GM04503 (cell line): ENCODE data around the gene CEMP1.

Source experiments
- DNase-seq: peaks from one replicate; pipeline ENCODE4 v3.0.0-alpha.2; 2012; ENCODE audit warnings: low read depth

Gene CEMP1

DNA sequence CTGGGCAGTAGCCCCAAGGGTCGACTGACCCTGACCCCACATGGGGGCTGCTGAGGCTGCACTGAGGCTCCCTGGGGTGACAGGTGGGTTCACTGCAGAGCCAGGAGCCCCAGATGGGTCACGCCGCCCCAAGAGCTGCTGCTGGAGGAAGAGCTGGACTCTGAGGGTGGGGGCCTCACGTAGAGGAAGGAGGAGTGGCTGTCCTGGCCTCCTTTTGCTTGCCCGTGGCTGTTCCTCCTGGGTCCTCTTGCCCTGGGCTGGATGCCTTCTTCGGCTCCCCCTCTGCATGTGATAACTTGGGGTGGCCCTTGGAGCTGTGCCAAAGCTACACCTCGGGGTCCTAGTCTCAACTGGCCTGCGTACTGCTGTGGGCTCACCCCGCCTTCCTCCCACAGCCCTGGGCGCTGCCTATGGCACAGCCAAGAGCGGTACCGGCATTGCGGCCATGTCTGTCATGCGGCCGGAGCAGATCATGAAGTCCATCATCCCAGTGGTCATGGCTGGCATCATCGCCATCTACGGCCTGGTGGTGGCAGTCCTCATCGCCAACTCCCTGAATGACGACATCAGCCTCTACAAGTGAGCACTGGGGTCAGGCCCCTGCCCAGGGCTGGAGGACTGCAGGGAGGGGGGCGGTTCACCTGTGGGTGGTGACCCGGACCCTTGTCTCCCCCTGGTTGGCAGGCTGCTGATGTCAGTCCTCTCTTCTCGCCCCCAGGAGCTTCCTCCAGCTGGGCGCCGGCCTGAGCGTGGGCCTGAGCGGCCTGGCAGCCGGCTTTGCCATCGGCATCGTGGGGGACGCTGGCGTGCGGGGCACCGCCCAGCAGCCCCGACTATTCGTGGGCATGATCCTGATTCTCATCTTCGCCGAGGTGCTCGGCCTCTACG is 12.1 kb downstream of the CEMP1 start:
- DNase-seq = no peak

DNA sequence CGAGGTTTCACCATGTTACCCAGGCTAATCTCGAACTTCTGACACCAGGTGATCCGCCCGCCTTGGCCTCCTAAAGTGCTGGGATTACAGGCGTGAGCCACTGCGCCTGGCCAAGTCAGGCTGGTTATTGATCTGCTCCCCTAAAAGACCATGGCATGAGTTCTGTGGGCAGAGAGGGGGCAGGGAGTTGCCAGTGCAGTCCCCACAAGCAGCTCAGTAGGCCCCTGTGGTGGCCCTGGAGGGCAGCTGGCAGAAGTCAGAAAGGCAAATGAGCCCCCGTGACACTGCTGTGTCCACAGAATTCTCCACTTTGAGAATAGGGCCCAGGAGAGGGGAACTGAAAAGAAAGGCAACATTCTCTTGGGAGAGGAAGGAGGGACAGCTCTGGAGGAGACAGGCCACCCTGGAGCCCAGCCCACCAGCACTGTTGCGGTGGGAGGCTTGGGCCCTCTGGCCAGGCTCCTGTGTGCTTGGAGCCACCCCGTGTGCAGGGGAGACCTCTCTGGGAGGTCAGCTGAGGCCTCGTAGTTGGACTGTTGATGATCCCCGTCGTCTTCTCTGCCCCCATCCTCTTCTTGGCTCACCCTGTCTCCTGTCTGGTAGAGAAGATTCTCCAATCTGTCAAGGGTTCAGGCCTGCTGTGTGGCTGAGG is 13.1 kb downstream of the CEMP1 start:
- DNase-seq = no peak

DNA sequence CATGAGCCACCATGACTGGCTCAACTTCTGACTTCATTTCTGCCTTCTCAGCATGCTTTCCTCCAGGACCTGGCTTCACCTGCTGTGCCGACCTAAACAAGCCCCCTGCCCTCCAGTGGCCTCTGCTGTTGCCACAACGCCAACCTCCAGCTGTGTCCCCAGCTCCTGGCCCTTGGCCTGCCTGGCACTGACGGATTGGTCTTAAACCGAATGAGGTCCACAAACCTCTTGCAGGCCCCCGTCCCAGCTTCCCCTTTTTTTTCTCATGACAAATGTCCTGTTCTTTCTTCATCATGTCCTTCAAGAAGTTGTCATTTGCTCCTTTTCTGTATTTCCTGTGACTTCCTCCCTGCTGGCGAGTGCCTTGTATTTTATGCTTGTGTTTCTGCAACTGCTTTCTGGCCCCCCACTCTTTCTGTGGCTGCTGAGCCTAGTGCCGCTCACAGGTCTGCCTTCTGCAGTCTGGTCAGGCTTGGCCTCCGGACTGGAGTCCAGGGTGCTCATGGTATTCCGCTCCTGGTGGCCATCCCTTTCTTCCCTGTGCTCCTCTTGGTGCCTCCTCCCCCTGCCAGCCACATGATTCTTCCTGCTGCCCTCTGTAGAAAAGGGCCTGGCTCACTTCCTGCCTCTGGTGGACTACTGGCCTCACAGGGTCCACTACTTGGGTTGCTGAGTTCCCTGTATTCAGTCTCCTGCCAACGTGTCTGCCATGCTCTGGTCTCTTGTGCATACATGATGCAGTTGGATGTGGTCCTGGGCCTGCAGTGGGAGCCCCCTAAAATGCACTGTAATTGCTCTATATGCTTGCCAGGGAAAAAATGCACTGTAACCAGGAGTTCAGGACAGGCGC is 14.6 kb downstream of the CEMP1 start:
- no peak for DNase-seq

DNA sequence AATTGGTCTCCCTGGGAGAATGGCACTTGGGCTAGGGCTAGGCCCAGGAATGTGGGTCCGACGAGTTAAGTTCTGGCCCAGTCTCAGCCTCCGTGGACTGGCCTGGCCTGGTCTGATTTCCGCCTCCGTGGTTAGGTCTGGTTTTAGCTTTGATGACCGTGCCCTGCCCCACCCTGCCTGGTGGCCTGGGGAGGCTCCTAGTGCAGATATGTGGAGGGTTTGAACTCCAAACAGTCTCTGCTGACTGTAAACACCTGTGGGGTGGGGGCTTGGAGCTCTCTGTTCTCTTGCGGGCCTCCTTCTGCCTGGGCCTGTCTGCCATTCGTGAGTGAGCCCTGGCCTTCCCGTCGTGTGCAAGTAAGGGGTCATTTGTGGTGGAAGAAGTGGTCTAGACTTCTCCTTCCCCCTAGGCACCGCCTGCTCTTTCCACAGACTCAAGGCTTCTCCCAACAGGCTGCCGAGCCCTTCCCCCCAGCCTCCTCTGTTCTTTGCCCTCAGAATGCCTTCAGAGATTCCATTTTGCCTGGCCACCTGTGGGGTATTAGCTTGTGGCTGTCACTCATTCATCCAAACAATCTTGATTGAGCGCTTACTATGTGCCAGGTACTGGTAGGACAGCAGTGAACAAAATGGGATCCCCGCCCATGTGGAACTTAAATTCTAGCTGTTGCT is 15.9 kb downstream of the CEMP1 start:
- no peak for DNase-seq

DNA sequence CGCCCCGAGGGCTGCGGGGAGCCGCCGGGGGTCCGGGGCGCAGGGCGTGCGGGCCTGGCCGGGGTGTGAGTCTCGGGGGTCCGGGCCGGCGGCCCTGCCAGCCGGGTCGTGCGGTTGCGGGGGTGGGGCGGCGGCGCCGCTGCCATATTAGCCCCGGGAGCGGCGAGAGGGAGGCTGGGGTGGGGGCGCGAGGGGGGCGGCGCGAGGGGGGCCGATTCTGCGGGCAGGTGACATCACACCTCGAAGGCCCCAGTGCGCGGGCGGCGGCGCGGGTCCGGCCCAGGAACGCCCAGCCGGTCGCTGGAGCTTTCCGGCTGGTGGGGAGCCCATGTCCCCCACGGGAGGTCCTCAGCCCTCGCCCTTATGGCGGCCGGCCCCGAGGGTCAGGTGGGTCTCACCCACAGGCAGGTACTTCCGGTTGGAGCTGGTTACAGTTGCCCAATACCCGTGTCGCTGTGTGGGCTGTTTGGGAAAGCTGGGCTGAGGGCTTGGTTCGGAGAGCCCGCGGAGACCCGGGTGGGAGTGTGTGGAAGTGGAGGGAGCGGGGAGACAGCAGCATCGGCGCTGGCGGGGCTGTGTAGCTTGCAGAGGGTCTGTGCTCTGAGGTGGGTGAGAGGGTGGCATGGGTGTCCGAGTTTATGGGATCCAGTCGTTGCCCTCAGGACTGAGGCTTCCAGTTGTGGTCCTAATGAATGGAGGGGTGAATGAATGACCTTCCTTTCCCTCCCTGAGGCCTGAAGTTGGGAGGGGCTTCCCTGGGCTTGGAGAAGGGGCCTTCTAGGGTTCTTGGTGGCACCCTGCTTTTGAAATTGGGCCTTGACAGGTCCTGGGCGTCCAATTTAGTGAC is 16.7 kb downstream of the CEMP1 start:
- no peak for DNase-seq

DNA sequence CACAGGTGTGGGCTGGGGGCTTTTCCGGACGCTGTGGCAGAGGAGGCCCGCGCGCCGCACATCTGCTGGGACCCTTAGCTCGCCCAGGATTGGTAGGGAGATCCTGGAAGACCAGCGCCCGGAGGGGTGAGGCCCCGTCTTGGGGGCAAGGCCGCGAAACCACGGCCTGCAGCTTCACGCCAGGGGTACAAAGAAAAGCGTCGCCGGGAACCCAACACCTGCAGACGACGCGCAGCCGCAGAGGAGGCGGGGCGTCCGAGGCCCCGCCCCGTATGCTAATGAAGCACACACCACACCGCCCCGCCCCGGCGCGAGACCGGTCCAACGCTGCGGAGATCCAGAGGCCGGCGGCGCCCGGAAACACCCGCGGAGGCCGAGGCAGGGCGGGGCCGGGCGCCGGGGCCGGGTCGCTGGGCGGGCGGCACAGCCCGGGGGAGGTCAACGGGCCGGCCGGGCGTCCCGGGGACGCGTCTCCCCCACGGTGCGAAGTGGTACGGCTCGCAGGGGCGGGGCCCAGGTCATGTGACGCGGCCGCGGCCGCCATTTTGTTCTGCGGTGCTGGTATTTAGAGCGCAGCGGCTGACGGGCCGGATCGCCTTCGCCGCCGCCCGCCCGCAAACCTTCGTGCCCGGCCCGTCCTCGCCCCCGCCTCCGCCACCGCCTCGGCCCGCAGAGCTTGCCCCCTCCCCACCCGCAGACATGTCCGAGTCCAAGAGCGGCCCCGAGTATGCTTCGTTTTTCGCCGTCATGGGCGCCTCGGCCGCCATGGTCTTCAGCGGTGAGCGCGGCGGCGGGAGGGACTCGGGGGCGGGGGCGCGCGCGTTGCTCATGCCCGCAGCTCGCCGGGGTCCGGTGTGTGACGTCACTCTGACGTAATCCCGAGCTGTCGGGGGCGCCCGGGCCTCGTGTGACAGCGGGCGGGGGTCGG is 17.5 kb downstream of the CEMP1 start, which contains the start of gene ATP6V0C:
Gene ATP6V0C (plus strand): TSS at position 548 of the 928 bp plus-strand sequence. CDS start 152 bp downstream, at position 700.
- no peak for DNase-seq

DNA sequence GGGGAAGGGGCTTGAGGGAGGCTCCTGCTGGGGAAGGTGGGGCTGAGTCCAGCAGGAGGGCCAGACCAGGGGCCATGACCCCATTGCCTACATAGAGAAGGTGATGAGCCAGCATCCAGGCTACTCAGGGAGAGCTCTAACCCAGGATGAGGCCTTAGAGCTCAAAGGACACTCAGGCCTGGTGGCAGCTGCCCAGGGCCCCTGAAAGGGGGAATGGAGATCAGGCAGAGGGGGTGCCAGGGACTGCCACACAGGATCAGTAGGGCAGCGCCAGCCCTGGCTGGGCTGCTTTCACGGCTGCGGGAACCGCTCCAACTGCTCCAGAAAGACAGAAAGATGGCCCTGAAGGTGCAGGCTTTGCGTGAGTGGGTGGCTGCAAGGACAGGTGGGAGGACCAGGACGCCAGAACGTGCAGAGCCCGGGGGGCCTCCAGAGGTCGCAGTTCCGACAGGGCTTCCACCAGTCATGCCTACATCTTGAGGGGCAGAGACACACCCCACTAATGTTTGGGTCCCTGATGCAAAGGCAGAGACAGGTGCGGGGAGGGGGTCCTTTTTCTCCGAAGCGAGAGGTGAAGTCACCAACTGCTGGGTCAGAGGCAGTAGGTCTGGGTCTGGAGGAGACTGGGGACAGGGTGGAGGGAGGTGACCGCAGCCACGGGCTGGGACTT is 18.3 kb downstream of the CEMP1 start:
- DNase-seq = no peak

DNA sequence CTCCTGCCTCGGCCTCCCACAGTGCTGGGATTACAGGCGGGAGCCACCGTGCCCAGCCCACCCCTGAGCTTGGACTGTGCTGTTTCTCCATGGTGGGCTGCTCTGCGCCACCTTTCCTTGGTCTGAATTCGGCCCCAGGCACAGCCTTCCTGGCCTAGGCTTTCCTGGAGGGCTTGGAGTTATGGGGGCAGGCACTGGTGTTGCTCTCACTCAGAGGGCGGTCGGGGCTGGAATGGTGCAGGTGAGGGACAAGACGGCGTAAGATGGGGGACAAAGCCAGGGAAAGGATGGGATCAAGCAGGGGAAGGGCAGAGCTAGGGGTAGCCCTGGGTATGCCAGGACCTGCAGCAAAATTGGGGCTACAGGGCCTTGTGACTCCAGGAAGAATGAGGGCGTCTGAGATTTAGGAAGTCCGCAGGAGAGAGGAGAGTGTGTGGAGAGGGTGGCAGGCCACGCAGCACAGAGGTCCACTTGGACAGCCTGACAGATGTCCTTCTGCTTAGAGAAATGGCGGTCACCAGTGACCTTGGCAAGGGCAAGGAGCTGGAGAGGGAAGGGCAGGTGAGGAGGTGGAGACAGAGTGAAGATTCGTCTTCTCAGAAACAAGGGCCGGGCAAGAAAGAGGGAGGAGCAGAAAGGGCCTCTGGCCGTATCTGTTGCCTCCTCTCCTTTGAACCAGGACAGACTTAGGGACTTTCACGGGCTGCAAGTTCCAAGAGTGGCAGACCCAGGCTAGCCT is 19.0 kb downstream of the CEMP1 start:
- DNase-seq = no peak

DNA sequence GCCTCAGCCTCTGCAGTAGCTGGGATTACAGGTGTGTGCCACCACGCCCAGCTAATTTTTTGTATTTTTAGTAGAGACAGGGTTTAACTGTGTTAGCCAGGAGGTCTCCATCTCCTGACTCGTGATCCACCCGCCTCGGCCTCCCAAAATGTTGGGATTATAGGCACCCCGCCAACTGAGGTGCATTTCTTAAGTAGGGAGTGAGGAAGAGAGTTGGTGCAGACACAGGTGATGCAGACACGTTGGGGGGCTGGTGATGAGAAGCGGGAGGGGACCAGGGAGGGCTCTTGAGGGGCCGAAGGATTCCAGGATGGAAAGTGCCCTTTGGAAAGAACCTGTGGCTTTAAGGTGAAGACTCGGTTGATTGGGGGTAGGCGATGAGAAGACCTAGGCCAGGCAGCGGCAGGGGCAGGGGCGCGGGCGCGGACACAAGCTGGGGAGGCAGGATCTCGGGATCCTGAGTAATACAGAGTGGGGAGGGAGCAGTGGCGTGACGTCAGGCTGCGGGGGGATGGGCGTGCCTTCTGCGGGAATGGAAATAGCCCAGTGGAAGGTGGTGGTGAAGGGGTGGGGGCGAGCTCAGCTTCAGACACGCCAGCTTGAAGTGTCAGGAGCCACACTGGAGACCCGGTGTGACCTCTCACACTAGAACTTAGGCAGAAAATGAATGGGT is 19.9 kb downstream of the CEMP1 start:
- no peak for DNase-seq

DNA sequence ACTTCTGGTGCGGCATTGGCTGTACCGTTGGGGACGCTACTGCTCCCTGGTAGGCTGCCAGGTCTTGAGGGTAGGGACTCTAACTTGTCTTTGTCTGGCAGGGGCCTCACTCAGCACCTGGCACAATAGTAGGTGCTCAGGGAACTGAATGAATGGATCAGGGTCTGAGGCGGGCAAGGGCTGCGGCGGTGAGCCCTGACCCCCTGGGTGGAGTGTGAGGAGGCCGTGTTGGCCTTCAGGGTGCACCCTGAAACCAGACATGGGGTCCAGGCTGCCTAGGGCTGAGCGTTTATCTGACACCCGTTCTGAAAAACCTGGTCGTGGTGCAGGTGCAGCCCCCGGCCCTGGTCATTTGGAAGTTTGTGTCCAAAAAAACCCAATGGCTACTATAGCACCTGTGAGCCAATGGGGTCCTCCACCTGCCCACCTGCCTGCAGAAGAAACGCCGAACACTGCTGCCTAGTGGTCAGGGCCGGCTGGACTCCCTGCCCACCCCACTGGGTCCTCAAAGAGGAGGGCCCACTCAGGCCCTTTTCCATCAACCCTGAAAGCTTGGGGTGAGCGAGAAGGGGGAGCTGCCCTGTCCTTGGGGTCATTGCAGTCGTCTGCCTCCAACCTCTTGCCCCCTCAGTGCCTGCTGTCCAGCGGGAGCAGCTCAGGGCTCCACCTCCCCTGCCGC is 22.3 kb downstream of the CEMP1 start:
- no peak for DNase-seq

DNA sequence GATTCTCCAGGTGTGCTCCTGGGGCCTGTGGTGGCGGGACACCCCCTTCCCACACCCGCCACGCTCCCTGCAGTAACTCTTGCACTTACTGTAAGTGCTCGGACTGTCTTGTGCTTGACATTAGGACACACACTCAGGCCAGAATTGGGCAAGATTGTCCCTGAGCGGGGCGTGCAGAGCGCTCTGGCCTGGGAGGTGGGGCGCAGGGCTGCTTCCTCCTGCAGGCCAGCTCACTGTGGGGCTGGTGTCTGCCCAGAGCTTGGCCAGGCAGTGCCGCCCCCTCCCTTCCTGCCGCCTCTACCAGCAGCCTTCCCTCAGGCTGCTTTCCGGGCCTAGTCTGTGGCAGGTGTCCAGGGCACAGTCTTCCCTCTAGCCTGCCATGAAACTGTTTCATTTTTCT is 23.5 kb downstream of the CEMP1 start:
- no peak for DNase-seq

DNA sequence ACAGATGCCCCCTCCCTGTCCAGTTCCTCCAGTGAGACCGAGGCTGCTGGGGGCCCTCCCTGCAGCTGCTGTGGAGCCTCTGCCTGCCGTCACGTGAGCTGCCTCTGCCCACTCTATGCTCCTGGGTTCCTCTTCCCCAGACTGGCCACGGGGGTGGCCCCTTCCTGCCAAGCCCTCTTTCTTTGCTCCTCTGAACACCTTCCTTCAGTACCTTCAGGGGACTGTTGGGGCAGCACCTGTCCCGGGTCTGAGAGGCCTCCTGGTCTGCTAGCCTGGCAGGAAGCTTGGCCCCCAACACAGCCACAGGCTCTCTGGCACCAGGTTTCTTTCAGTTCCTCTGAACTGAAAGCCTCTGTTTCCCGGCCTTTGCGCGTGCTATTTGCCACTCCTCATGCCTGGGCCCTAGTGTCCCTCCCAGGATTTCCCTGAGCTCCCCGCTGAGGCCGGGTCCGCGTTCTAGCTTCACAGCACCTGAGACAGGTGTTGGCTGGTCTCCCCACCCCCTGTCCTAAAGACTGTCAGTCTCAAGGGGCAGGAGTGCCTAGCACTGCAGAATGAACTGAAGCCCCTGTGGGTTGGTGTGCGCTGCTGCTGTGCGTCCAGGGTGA is 24.1 kb downstream of the CEMP1 start:
- no peak for DNase-seq

DNA sequence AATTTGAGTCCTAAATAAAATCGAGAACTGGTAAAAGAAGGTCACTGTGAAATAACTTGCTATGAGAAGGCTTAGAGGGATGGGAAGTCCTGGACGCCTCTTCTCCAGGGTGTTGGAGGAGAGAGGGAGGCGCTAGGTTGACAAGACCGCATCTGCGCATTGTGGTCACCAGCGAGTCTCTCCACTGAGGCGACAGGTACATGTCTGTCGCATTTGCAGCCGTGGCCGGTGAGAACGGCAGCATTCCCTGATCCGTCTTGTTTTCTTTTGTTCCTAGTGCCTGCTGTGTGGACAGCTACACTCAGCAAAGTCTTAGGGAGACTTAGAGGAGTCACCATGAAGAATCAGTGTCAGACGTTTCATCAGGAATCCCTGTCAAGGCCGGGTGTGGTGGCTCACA is 25.5 kb downstream of the CEMP1 start:
- DNase-seq = no peak

DNA sequence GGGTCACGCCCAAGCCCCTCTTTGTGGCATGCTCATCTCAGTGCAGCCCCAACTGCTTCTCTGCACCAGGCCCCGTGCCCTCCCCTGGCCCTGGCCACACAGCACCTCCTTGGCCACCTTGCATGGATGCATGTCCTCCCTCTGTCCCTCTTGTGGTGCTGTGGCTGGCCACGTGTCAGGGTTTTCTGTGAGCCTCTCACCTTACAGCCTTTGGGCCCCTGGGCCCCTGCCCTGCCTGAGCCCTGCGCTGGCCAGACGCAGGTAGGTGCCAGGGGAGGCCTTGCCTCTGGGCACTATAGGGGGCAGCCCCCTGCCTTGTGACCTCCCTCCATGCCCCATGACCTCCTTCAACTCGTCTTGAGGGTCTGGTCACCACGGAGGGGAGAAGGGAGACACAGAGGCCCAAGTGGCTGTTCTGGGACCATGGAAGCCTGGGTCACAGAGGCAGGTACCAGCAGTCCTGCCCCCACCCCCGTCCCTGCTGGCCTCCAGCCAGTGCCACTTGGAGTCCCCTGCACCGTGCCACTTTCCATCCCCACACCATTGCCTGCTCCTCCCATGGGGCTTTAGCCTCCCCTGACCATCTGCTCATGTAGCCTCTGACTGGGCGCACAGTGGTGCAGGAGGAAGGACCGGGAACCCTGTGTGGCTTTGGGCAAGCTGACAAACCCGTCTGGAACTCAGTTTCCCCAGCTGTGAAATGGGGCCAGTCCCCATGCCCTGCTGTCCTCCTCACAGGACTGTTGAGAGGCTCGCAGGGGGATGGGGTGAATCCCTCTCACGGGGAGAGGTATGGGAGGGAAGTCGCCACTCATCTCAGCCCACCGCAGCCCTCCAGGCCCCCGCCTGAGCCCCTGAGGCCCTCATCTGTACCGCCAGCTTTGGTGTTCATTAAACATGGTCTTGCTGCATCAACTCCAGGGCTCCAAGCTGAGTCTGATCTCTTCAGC is 29.0 kb downstream of the CEMP1 start:
- DNase-seq = no peak

DNA sequence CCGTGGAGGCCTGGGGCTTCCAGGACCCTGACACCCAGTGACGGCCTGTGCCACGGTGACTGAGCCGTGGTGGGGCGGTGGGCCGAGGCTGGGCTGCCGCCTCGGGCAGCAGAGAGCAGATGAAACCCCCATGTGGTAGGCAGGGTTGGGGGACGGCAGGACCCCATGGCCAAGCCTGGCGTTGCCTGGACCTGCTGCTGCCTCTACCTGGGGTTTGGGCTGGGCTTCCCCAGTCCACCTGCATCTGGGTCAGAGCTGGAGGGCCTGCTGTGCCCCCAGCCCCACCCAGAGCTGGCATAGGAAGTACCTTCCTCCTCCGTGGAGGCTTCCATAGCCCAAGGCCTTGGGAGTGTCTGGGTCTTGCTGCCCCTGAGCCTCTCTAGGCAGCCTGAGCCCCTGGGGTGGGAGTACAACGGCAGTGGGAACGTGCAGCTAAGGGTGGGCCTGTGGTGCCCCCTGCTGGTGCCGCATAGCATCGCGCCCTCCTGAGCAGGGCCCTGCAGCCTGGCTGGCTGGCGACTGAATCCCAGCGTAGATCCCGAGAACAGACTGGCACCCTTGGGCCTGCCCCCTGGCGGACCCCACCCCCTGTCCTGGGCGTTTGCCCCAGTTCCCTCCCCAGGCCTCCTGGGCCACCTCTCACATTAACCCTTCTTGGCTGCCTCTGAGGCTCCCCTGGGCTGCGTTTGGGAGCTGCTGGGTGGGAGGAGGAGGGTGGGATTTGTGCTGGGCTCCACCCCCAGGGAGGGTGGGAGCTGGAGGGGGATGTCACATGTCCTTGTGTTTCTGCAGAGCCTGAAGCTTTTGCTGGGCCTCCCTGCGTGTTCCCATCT is 30.1 kb downstream of the CEMP1 start:
- no peak for DNase-seq
